Muscle of back (tissue), 11 donors: ENCODE measurements around the gene CCDC134. TPM values are rescaled to one million over a fixed set of nuclear protein-coding genes. Genes with fewer than 3 reads are reported as not detected.
"Not testable (repeated sequence)": the region's sequence is repeated elsewhere in the genome, so short reads cannot be mapped to it uniquely, and the experiment has no call there.

ENCODE experiments used
- DNase-seq, 3 donors: peaks; one replicate each; pipeline versions ENCODE4 v3.0.0 to v3.0.0-alpha.2; 2013
- polyA plus RNA-seq, 10 donors: library from polyadenylated mRNA; unstranded; fragments of 120-200 nt; gene quantifications; one replicate each; pipeline ENCODE4 v1.2.1, GENCODE V29; 2013; ENCODE audit not compliant: insufficient read length in 10 of 10

Gene CCDC134
- polyA plus RNA-seq, 10 donors = 7.1 to 10.6 (median 8.5) TPM

- no peak for DNase-seq
Observed at GRCh38 chr22:41842996-41843970, 42.8 kb downstream of the CCDC134 start.

GRCh38 chr22:41844036-41844435 is 43.6 kb downstream of the CCDC134 start:
- no peak for DNase-seq

GRCh38 chr22:41844513-41844912 is 44.0 kb downstream of the CCDC134 start:
- no peak for DNase-seq

- DNase-seq = no peak
Observed at GRCh38 chr22:41845380-41846267, 45.1 kb downstream of the CCDC134 start.

- no peak for DNase-seq
Observed at GRCh38 chr22:41846268-41846987, 45.9 kb downstream of the CCDC134 start.

GRCh38 chr22:41847300-41847699 is 46.8 kb downstream of the CCDC134 start:
- no peak for DNase-seq

GRCh38 chr22:41848468-41848867 is 48.0 kb downstream of the CCDC134 start:
- DNase-seq = no peak

- no peak for DNase-seq
Observed at GRCh38 chr22:41856469-41856868, 56.0 kb downstream of the CCDC134 start.

- peak; percentile 47 to 80 (median 62) for DNase-seq
Observed at GRCh38 chr22:41857155-41857859, 56.8 kb downstream of the CCDC134 start.

- DNase-seq = no peak
Observed at GRCh38 chr22:41857860-41858199, 57.4 kb downstream of the CCDC134 start.

GRCh38 chr22:41862160-41862529 is 61.7 kb downstream of the CCDC134 start:
- DNase-seq = no peak

- no peak for DNase-seq
Observed at GRCh38 chr22:41862530-41863266, 62.2 kb downstream of the CCDC134 start.

- DNase-seq = no peak
Observed at GRCh38 chr22:41863472-41863871, 63.0 kb downstream of the CCDC134 start.

- DNase-seq = no peak
Observed at GRCh38 chr22:41868556-41868955, 68.1 kb downstream of the CCDC134 start.

- not testable (repeated sequence) for DNase-seq
Observed at GRCh38 chr22:41870081-41870480, 69.6 kb downstream of the CCDC134 start.

- DNase-seq = no peak
Observed at GRCh38 chr22:41870786-41871185, 70.3 kb downstream of the CCDC134 start.

GRCh38 chr22:41873391-41873790 is 72.9 kb downstream of the CCDC134 start:
- DNase-seq = no peak

GRCh38 chr22:41874090-41874489 is 73.6 kb downstream of the CCDC134 start:
- DNase-seq = no peak

- no peak for DNase-seq
Observed at GRCh38 chr22:41875531-41876270, 75.2 kb downstream of the CCDC134 start.
